ENCODE data around the gene CISD3. TPM values are rescaled to one million over a fixed set of nuclear protein-coding genes. Genes with fewer than 3 reads are reported as not detected.

CISD3 gene
- total and polyA plus RNA-seq, 10 of the 15 experiments (the other 5 are each of a cell fraction or from before 2014, with no cell fraction given), result 2.6 to 38.1 (median 8.1) TPM

DNA sequence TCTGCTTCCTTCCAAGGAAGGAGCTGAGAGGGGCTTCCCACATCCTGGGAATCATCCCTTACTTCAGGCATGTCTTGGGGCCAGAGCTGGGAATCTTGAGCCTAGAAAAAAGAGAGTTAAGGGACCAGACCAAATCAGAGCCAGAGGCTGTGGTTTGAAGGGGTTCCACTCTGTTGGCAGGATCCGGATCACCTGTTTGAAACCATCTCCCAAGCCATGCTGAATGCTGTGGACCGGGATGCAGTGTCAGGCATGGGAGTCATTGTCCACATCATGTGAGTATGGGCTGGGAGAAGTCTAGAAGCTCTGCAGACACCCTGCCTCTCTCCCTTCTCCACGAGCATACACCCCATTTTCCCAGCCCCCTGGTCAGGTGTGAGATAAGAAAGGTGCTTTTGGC, 32.1 kb downstream of the CISD3 start:
- DNase-seq (ENCODE audit: low read depth, low spot score) (no peak), ATAC-seq (no peak), FAIRE-seq (no peak)
- intact Hi-C loops (cut with micrococcal nuclease; ENCODE audit: unreplicated experiment), result no loop called here
- ChIA-PET CTCF (interaction anchor here (1.0 to 1.2 kb wide), 3 partner anchors 10 to 412 kb away, joined by 3 to 5 read pairs (median 3); partner anchors contain the start of gene PSMB3), SMC1A (ENCODE audit: uncharacterized antibody, unreplicated experiment) (interaction anchor here (1.1 to 1.7 kb wide), 2 partner anchors 13 to 221 kb away, joined by 3 to 5 read pairs; no protein-coding TSS in a partner anchor), POLR2A (interaction anchor here (0.6 to 1.2 kb wide), 3 partner anchors 10 to 95 kb away, joined by 3 read pairs; partner anchors contain the start of gene PSMB3), RAD21 (ENCODE audit: unreplicated experiment) (interaction anchor here (1.2 kb wide), 1 partner anchor 221 kb away, joined by 3 read pairs; no protein-coding TSS in a partner anchor)
- no peak overlapping the region for H3K4me2 ChIP-seq (ENCODE audit: control insufficient read depth, insufficient read depth)
- no TSS peak for BruUV-seq (replicated peaks)
- in situ Hi-C loops (cut with MboI), result no loop called here
- no peak overlapping the region for H2AFZ ChIP-seq (ENCODE audit: control insufficient read depth, low read depth, low read length)
- TF ChIP-seq, protein P1, sequence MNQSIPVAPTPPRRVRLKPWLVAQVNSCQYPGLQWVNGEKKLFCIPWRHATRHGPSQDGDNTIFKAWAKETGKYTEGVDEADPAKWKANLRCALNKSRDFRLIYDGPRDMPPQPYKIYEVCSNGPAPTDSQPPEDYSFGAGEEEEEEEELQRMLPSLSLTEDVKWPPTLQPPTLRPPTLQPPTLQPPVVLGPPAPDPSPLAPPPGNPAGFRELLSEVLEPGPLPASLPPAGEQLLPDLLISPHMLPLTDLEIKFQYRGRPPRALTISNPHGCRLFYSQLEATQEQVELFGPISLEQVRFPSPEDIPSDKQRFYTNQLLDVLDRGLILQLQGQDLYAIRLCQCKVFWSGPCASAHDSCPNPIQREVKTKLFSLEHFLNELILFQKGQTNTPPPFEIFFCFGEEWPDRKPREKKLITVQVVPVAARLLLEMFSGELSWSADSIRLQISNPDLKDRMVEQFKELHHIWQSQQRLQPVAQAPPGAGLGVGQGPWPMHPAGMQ (IDR thresholded peaks at IDR 0.05; ENCODE audit: borderline replicate concordance), result no peak
- TF ChIP-seq ZSCAN29 (IDR thresholded peaks at IDR 0.05), result no peak
- TF ChIP-seq, protein P2, sequence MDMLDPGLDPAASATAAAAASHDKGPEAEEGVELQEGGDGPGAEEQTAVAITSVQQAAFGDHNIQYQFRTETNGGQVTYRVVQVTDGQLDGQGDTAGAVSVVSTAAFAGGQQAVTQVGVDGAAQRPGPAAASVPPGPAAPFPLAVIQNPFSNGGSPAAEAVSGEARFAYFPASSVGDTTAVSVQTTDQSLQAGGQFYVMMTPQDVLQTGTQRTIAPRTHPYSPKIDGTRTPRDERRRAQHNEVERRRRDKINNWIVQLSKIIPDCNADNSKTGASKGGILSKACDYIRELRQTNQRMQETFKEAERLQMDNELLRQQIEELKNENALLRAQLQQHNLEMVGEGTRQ (IDR thresholded peaks at IDR 0.05; ENCODE audit: borderline replicate concordance, low read depth, low read length), result no peak
- no peak for TF ChIP-seq CREM (IDR thresholded peaks at IDR 0.05; ENCODE audit: low read depth)
- TF ChIP-seq MYC (IDR thresholded peaks at IDR 0.05; ENCODE audit: insufficient read depth, insufficient read length, insufficient replicate concordance, low read length, severe bottlenecking), result no peak
- TF ChIP-seq BMI1 (IDR thresholded peaks at IDR 0.05; ENCODE audit: borderline replicate concordance), result no peak
- TF ChIP-seq, protein P3, sequence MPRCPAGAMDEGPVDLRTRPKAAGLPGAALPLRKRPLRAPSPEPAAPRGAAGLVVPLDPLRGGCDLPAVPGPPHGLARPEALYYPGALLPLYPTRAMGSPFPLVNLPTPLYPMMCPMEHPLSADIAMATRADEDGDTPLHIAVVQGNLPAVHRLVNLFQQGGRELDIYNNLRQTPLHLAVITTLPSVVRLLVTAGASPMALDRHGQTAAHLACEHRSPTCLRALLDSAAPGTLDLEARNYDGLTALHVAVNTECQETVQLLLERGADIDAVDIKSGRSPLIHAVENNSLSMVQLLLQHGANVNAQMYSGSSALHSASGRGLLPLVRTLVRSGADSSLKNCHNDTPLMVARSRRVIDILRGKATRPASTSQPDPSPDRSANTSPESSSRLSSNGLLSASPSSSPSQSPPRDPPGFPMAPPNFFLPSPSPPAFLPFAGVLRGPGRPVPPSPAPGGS (IDR thresholded peaks at IDR 0.05; ENCODE audit: borderline replicate concordance, insufficient read depth, low read depth, low read length, poor library complexity, severe bottlenecking), result no peak
- TF ChIP-seq SUPT20H (IDR thresholded peaks at IDR 0.05; ENCODE audit: borderline replicate concordance, control insufficient read depth, low read depth, low read length), result no peak
- no peak overlapping the region for H3K4me3 ChIP-seq
- no peak overlapping the region for H3K9ac ChIP-seq (ENCODE audit: control insufficient read depth, insufficient read depth, low read length)
- no peaks in the 10 kb centered on the region for H3K9me3 ChIP-seq (replicated peaks; ENCODE audit: control insufficient read depth, insufficient read depth, low read length)
- H3K36me3 ChIP-seq (ENCODE audit: control insufficient read depth in 2 of 2, insufficient read depth in 2 of 2, low read length in 1 of 2), result peaks cover 18 to 37% of the 10 kb centered on the region in 2 experiments
- WGBS (ENCODE audit: insufficient coverage, insufficient replicate concordance, low lambda C conversion rate, missing lambda C conversion rate), result 83% methylated on average over 3 of the region's 3 CpGs
- no peak overlapping the region for H3K27ac ChIP-seq (ENCODE audit: control insufficient read depth, insufficient read depth)
- H3K4me1 ChIP-seq (ENCODE audit: control insufficient read depth, insufficient read depth, low read length), result no peaks in the 10 kb centered on the region
- no peaks in the 10 kb centered on the region for H3K79me2 ChIP-seq (ENCODE audit: control insufficient read depth, insufficient read depth, low read length)
- no peaks in the 10 kb centered on the region for H4K20me1 ChIP-seq (ENCODE audit: control insufficient read depth, insufficient read depth)
- H3K27me3 ChIP-seq (replicated peaks in 1 of 2; ENCODE audit: control insufficient read depth in 2 of 2, insufficient read depth in 2 of 2, low read length in 1 of 2), result no peaks in the 10 kb centered on the region

Measured in GM12878 (cell line).